Mucosa of descending colon (tissue), 3 donors: ENCODE measurements around the gene SPAST. TPM values are rescaled to one million over a fixed set of nuclear protein-coding genes. Genes with fewer than 3 reads are reported as not detected.
"Not testable (repeated sequence)": the region's sequence is repeated elsewhere in the genome, so short reads cannot be mapped to it uniquely, and the experiment has no call there.

Source experiments
- ATAC-seq: fragments of 200-7000 bp; cut with Tn5 transposase; one replicate; pipeline ENCODE4 v1.9.1; 2020; ENCODE audit warnings: mild to moderate bottlenecking, moderate library complexity
- DNase-seq, 3 donors: peaks; one replicate each; pipeline ENCODE4 v3.0.0-alpha.2; 2020
- H3K36me3 ChIP-seq: fragments of 200-600 bp; one replicate; pipeline ENCODE4 v1.8.0; 2021; ENCODE audit warnings: low read depth, mild to moderate bottlenecking
- H3K4me1 ChIP-seq: fragments of 200-600 bp; one replicate; pipeline ENCODE4 v1.8.0; 2021; ENCODE audit warnings: low read depth, mild to moderate bottlenecking
- H3K4me3 ChIP-seq: fragments of 200-600 bp; one replicate; pipeline ENCODE4 v1.8.0; 2021; ENCODE audit warnings: mild to moderate bottlenecking
- H3K9me3 ChIP-seq: fragments of 200-600 bp; one replicate; pipeline ENCODE4 v1.8.0; 2021; ENCODE audit warnings: mild to moderate bottlenecking
- CTCF ChIP-seq: fragments of 200-600 bp; IDR thresholded peaks from one replicate; pipeline ENCODE4 v1.8.0; 2022; ENCODE audit warnings: antibody characterized with exemption, mild to moderate bottlenecking
- intact Hi-C, 2 donors: fragments of 100-400 bp; cut with DNase I in 1 of 2; cut with micrococcal nuclease in 1 of 2; formaldehyde crosslinking; loops; one replicate each; pipeline versions ENCODE4 v1.11.0 to v1.11.1; 2022; cut with DNase I, micrococcal nuclease
- total RNA-seq, 3 donors: library from RNA; stranded (reverse); fragmentation: NEBNext Ultra II Directional in 2 of 3; extraction: Animal tissue kit (Norgen Biotek cat#: 25700) in 2 of 3; gene quantifications; one replicate each; pipeline versions ENCODE4 v1.2.1 to v1.2.4, GENCODE V29; 2021 to 2023
- donor health status: DM: no; HTN: no; CAD: no; lungs with moderate emphysema.
- donor health status: DM: no; HTN: no; CAD: no.
- donor health status: DM: no; HTN: yes; CAD: no.

Gene SPAST
- total RNA-seq, 3 donors from 2014 or later = 17.2 to 18.9 (median 17.2) TPM

- no peaks in the 10 kb centered on the region for H3K36me3 ChIP-seq
- ATAC-seq = no peak
- no peaks in the 10 kb centered on the region for H3K9me3 ChIP-seq
- no peak overlapping the region for H3K4me3 ChIP-seq
- TF ChIP-seq CTCF = no peak
- no peaks in the 10 kb centered on the region for H3K4me1 ChIP-seq
- intact Hi-C loops = no loop called here
- DNase-seq = no peak
Observed at GRCh38 chr2:32136097-32136496, 72.7 kb downstream of the SPAST start.

GRCh38 chr2:32151544-32151943 lies 88.2 kb downstream of the SPAST start:
- DNase-seq, H3K4me3 ChIP-seq, H3K4me1 ChIP-seq, H3K36me3 ChIP-seq, H3K9me3 ChIP-seq, intact Hi-C loops, ATAC-seq: not testable (repeated sequence)

- DNase-seq (no peak), ATAC-seq (no peak)
- no peaks in the 10 kb centered on the region for H3K36me3 ChIP-seq
- H3K4me3 ChIP-seq = no peak overlapping the region
- no peaks in the 10 kb centered on the region for H3K9me3 ChIP-seq
- intact Hi-C loops = no loop called here
- no peak for TF ChIP-seq CTCF
- peaks cover 5% of the 10 kb centered on the region for H3K4me1 ChIP-seq
Observed at GRCh38 chr2:32159678-32160077, 96.3 kb downstream of the SPAST start.

GRCh38 chr2:32161296-32161695 lies 97.9 kb downstream of the SPAST start:
- no peak for TF ChIP-seq CTCF
- no peak overlapping the region for H3K4me3 ChIP-seq
- DNase-seq = no peak
- no peak for ATAC-seq
- peaks cover 6% of the 10 kb centered on the region for H3K4me1 ChIP-seq
- H3K36me3 ChIP-seq = no peaks in the 10 kb centered on the region
- intact Hi-C loops = no loop called here
- H3K9me3 ChIP-seq = no peaks in the 10 kb centered on the region

- intact Hi-C loops = loop anchor here in 1 of 2 donors (2.0 kb wide), 1 partner anchor 99 kb away; no protein-coding TSS in a partner anchor
- not testable (repeated sequence) for H3K4me3 ChIP-seq, H3K36me3 ChIP-seq, H3K9me3 ChIP-seq, DNase-seq, ATAC-seq
- peaks cover 11% of the 10 kb centered on the region for H3K4me1 ChIP-seq
Observed at GRCh38 chr2:32164254-32164653, 100.9 kb downstream of the SPAST start.

- DNase-seq = not testable (repeated sequence)
- ATAC-seq = peak; percentile 4
Observed at GRCh38 chr2:32165027-32165347, 101.6 kb downstream of the SPAST start.

GRCh38 chr2:32166115-32166574 lies 102.8 kb downstream of the SPAST start:
- no peak for TF ChIP-seq CTCF
- ATAC-seq (no peak), DNase-seq (no peak)
- peak overlapping the region; percentile 69 for H3K4me3 ChIP-seq
- H3K4me1 ChIP-seq = peaks cover 11% of the 10 kb centered on the region
- intact Hi-C loops = no loop called here
- H3K36me3 ChIP-seq = no peaks in the 10 kb centered on the region
- H3K9me3 ChIP-seq = no peaks in the 10 kb centered on the region

More at GRCh38 chr2:32165027-32165347, 101.6 kb downstream of the SPAST start:
- H3K4me1 ChIP-seq = peaks cover 11% of the 10 kb centered on the region
- peak overlapping the region; percentile 69 for H3K4me3 ChIP-seq
- not testable (repeated sequence) for H3K36me3 ChIP-seq, H3K9me3 ChIP-seq
- intact Hi-C loops = loop anchor here in 1 of 2 donors (2.0 kb wide), 1 partner anchor 100 kb away; no protein-coding TSS in a partner anchor
